HG03457 (cell line): Measurements from ENCODE around the gene MPC1.
A peak's percentile ranks its signal among the peaks of the same experiment; 100 is the strongest.
"Not testable (repeated sequence)": the region's sequence is repeated elsewhere in the genome, so short reads cannot be mapped to it uniquely, and the experiment has no call there.

Source experiments
- ATAC-seq: cut with Tn5 transposase; IDR thresholded peaks from one replicate; pipeline ENCODE4 v1.9.1; 2021; ENCODE audit warnings: moderate number of reproducible peaks; ENCODE audit not compliant: unreplicated experiment

MPC1 gene

GRCh38 chr6:166348305-166348949, 34.3 kb downstream of the MPC1 start:
- no peak for ATAC-seq

GRCh38 chr6:166346965-166347364, 35.8 kb downstream of the MPC1 start:
- no peak for ATAC-seq

GRCh38 chr6:166346449-166346848, 36.3 kb downstream of the MPC1 start:
- ATAC-seq, result no peak

- ATAC-seq, result not testable (repeated sequence)
These were observed 37.1 kb downstream of the MPC1 start for GRCh38 chr6:166345672-166346071.

GRCh38 chr6:166344921-166345320, 37.8 kb downstream of the MPC1 start:
- ATAC-seq, result not testable (repeated sequence)

GRCh38 chr6:166344240-166344639, 38.5 kb downstream of the MPC1 start:
- no peak for ATAC-seq

- ATAC-seq, result peak; percentile 24
These were observed 39.6 kb downstream of the MPC1 start for GRCh38 chr6:166343150-166343487.

GRCh38 chr6:166342349-166343149, 40.2 kb downstream of the MPC1 start, which contains the start of gene SFT2D1:
Gene SFT2D1, minus strand, starts transcription at chr6:166342545. Its CDS starts 64 bp downstream, at chr6:166342481.
- ATAC-seq, result peak; percentile 90

- no peak for ATAC-seq
These were observed 40.8 kb downstream of the MPC1 start for GRCh38 chr6:166341977-166342348.

GRCh38 chr6:166341464-166341863, 41.3 kb downstream of the MPC1 start:
- no peak for ATAC-seq

GRCh38 chr6:166338854-166339253, 43.9 kb downstream of the MPC1 start:
- no peak for ATAC-seq

GRCh38 chr6:166336847-166337246, 45.9 kb downstream of the MPC1 start:
- no peak for ATAC-seq

GRCh38 chr6:166335378-166336302, 47.1 kb downstream of the MPC1 start:
- peak; percentile 55 for ATAC-seq

- no peak for ATAC-seq
These were observed 47.9 kb downstream of the MPC1 start for GRCh38 chr6:166334878-166335277.

GRCh38 chr6:166333172-166333995, 49.4 kb downstream of the MPC1 start:
- peak; percentile 68 for ATAC-seq

- ATAC-seq, result no peak
These were observed 51.0 kb downstream of the MPC1 start for GRCh38 chr6:166331503-166332415.

- no peak for ATAC-seq
These were observed 52.1 kb downstream of the MPC1 start for GRCh38 chr6:166330612-166331011.

- ATAC-seq, result peak; percentile 84
These were observed 57.2 kb downstream of the MPC1 start for GRCh38 chr6:166325383-166326042.

- no peak for ATAC-seq
These were observed 59.3 kb downstream of the MPC1 start for GRCh38 chr6:166323395-166323794.
